NOMO-1 treated with dmso at 0.1 percent for 144 hours (cell line): ENCODE measurements around the gene DNAJC5G.
"Not testable (repeated sequence)": the region's sequence is repeated elsewhere in the genome, so short reads cannot be mapped to it uniquely, and the experiment has no call there.

Experiments used
- DNase-seq: peaks from one replicate; lab custom pipeline; 2025; ENCODE audit not compliant: unreplicated experiment; lab: John Stamatoyannopoulos, UW

The DNAJC5G gene

GRCh38 chr2:27307545-27308358, 32.5 kb downstream of the DNAJC5G start:
- no peak for DNase-seq

- DNase-seq: no peak
Measured at GRCh38 chr2:27308359-27308881, 33.2 kb downstream of the DNAJC5G start, which contains the start of gene UCN. Gene UCN (minus strand): TSS chr2:27308445. CDS start chr2:27307895, 550 bp downstream.

- no peak for DNase-seq
Measured at GRCh38 chr2:27309651-27310050, 34.4 kb downstream of the DNAJC5G start.

- DNase-seq: no peak
Measured at GRCh38 chr2:27312152-27312551, 36.9 kb downstream of the DNAJC5G start.

- no peak for DNase-seq
Measured at GRCh38 chr2:27313882-27314645, 38.8 kb downstream of the DNAJC5G start.

GRCh38 chr2:27314709-27315108, 39.5 kb downstream of the DNAJC5G start:
- DNase-seq: no peak

- DNase-seq: no peak
Measured at GRCh38 chr2:27315122-27315521, 39.9 kb downstream of the DNAJC5G start.

- DNase-seq: no peak
Measured at GRCh38 chr2:27316655-27317412, 41.6 kb downstream of the DNAJC5G start.

- DNase-seq: not testable (repeated sequence)
Measured at GRCh38 chr2:27319839-27320238, 44.6 kb downstream of the DNAJC5G start.

GRCh38 chr2:27320958-27321543, 45.8 kb downstream of the DNAJC5G start:
- no peak for DNase-seq

GRCh38 chr2:27322301-27322765, 47.1 kb downstream of the DNAJC5G start:
- peak; percentile 40 for DNase-seq

GRCh38 chr2:27322766-27323595, 47.7 kb downstream of the DNAJC5G start, which contains the start of gene MPV17:
Gene MPV17 (minus strand): TSS chr2:27323097. CDS start chr2:27322517, 580 bp downstream.
- DNase-seq: peak; percentile 82

GRCh38 chr2:27323596-27324285, 48.5 kb downstream of the DNAJC5G start:
- DNase-seq: no peak

- no peak for DNase-seq
Measured at GRCh38 chr2:27324720-27325119, 49.5 kb downstream of the DNAJC5G start.
